Subcutaneous abdominal adipose tissue (tissue), 5 donors: ENCODE measurements around the gene LRRC49.
"Not testable (repeated sequence)": the region's sequence is repeated elsewhere in the genome, so short reads cannot be mapped to it uniquely, and the experiment has no call there.

Source experiments
- H3K27ac ChIP-seq: one replicate; pipeline ENCODE4 v1.7.0; 2013; ENCODE audit warnings: low read depth, mild to moderate bottlenecking, inconsistent platforms, low read length, moderate library complexity
- H3K27me3 ChIP-seq, 5 donors: one replicate each; pipeline ENCODE4 v1.7.0; 2013; ENCODE audit warnings: low read length in 5 of 5, inconsistent platforms in 1 of 5; ENCODE audit not compliant: control insufficient read depth in 5 of 5, insufficient read depth in 4 of 5
- H3K36me3 ChIP-seq, 5 donors: one replicate each; pipeline ENCODE4 v1.7.0; 2013; ENCODE audit warnings: low read length in 5 of 5; ENCODE audit not compliant: control insufficient read depth in 5 of 5, insufficient read depth in 5 of 5
- H3K4me1 ChIP-seq, 5 donors: one replicate each; pipeline ENCODE4 v1.7.0; 2013; ENCODE audit warnings: low read length in 5 of 5, mild to moderate bottlenecking in 3 of 5, moderate library complexity in 1 of 5; ENCODE audit not compliant: control insufficient read depth in 5 of 5, insufficient read depth in 5 of 5
- H3K4me3 ChIP-seq, 5 donors: one replicate each; pipeline ENCODE4 v1.7.0; 2013; ENCODE audit warnings: low read length in 5 of 5, low read depth in 1 of 5
- H3K9ac ChIP-seq, 5 donors: one replicate each; pipeline ENCODE4 v1.7.0; 2013; ENCODE audit warnings: low read length in 5 of 5, mild to moderate bottlenecking in 4 of 5, moderate library complexity in 3 of 5
- H3K9me3 ChIP-seq, 5 donors: one replicate each; pipeline ENCODE4 v1.7.0; 2013; ENCODE audit warnings: low read length in 5 of 5; ENCODE audit not compliant: control insufficient read depth in 5 of 5
- donor health status: healthy.
- donor health status: healthy.
- donor health status: healthy.
- donor health status: healthy.
- donor health status: healthy.

The LRRC49 gene

GRCh38 chr15:71008250-71008870 lies 115.7 kb downstream of the LRRC49 start:
- no peaks in the 10 kb centered on the region for H3K36me3 ChIP-seq
- no peak overlapping the region for H3K9ac ChIP-seq
- no peak overlapping the region for H3K4me3 ChIP-seq
- no peak overlapping the region for H3K27ac ChIP-seq
- no peaks in the 10 kb centered on the region for H3K4me1 ChIP-seq
- H3K27me3 ChIP-seq: no peaks in the 10 kb centered on the region
- no peaks in the 10 kb centered on the region for H3K9me3 ChIP-seq

GRCh38 chr15:71010472-71010871 lies 117.8 kb downstream of the LRRC49 start:
- Histone ChIP-seq H3K9ac (no peak overlapping the region), H3K27ac (no peak overlapping the region), H3K4me3 (no peak overlapping the region)

GRCh38 chr15:71010997-71011396 lies 118.4 kb downstream of the LRRC49 start:
- Histone ChIP-seq H3K9me3 (no peaks in the 10 kb centered on the region), H3K4me1 (no peaks in the 10 kb centered on the region), H3K27ac (no peak overlapping the region), H3K36me3 (no peaks in the 10 kb centered on the region), H3K4me3 (no peak overlapping the region), H3K27me3 (no peaks in the 10 kb centered on the region), H3K9ac (no peak overlapping the region)

More at GRCh38 chr15:71010472-71010871, 117.8 kb downstream of the LRRC49 start:
- Histone ChIP-seq H3K27me3 (no peaks in the 10 kb centered on the region), H3K36me3 (no peaks in the 10 kb centered on the region), H3K4me1 (no peaks in the 10 kb centered on the region), H3K9me3 (no peaks in the 10 kb centered on the region)

GRCh38 chr15:71011503-71012155 lies 119.0 kb downstream of the LRRC49 start:
- H3K4me1 ChIP-seq: no peaks in the 10 kb centered on the region
- H3K27ac ChIP-seq: no peak overlapping the region
- no peaks in the 10 kb centered on the region for H3K9me3 ChIP-seq
- H3K27me3 ChIP-seq: no peaks in the 10 kb centered on the region
- H3K9ac ChIP-seq: no peak overlapping the region
- H3K4me3 ChIP-seq: no peak overlapping the region
- no peaks in the 10 kb centered on the region for H3K36me3 ChIP-seq

- no peaks in the 10 kb centered on the region for H3K4me1 ChIP-seq
Observed at GRCh38 chr15:71013446-71013845, 120.8 kb downstream of the LRRC49 start.

DNA sequence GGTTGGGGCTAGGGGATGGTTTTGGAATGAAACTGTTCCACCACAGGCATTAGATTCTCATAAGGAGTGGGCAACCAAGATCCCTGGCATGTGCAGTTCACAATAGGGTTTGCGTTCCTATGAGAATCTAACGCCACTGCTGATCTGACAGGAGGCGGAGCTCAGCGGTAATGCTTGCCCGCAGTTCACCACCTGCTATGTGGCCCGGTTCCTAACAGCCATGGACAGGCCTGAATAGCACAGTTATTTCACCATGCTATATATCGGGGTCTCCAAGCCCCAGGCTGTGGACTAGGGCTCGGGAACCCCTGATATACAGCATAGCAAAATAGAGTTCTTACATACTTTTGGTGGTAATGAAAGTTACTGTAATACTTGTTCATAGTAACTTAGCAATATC lies 122.7 kb downstream of the LRRC49 start:
- Histone ChIP-seq H3K9me3 (no peaks in the 10 kb centered on the region), H3K27ac (no peak overlapping the region), H3K36me3 (no peaks in the 10 kb centered on the region), H3K27me3 (no peaks in the 10 kb centered on the region), H3K4me3 (no peak overlapping the region), H3K4me1 (no peaks in the 10 kb centered on the region), H3K9ac (no peak overlapping the region)

More at GRCh38 chr15:71013446-71013845, 120.8 kb downstream of the LRRC49 start:
- no peak overlapping the region for H3K4me3 ChIP-seq
- H3K27me3 ChIP-seq: no peaks in the 10 kb centered on the region
- H3K36me3 ChIP-seq: no peaks in the 10 kb centered on the region
- H3K9me3 ChIP-seq: no peaks in the 10 kb centered on the region
- no peak overlapping the region for H3K9ac ChIP-seq
- no peak overlapping the region for H3K27ac ChIP-seq

- not testable (repeated sequence) for H3K27ac ChIP-seq, H3K9ac ChIP-seq, H3K27me3 ChIP-seq, H3K4me3 ChIP-seq, H3K9me3 ChIP-seq, H3K4me1 ChIP-seq, H3K36me3 ChIP-seq
Observed at GRCh38 chr15:71031232-71031631, 138.6 kb downstream of the LRRC49 start.

DNA sequence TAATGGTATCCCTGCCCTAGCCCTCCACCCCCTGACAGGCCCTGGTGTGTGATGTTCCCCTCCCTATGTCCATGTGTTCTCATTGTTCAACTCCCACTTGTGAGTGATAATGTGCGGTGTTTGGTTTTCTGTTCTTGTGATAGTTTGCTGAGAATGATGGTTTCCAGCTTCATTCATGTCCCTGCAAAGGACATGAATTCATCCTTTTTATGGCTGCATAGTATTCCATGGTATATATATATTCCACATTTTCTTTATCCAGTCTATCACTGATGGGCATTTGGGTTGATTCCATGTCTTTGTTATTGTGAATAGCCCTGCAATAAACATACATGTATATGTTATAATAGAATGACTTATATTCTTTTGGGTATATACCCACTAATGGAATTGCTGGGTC lies 142.9 kb downstream of the LRRC49 start:
- not testable (repeated sequence) for H3K4me3 ChIP-seq, H3K27ac ChIP-seq, H3K9ac ChIP-seq, H3K36me3 ChIP-seq, H3K9me3 ChIP-seq, H3K27me3 ChIP-seq, H3K4me1 ChIP-seq

DNA sequence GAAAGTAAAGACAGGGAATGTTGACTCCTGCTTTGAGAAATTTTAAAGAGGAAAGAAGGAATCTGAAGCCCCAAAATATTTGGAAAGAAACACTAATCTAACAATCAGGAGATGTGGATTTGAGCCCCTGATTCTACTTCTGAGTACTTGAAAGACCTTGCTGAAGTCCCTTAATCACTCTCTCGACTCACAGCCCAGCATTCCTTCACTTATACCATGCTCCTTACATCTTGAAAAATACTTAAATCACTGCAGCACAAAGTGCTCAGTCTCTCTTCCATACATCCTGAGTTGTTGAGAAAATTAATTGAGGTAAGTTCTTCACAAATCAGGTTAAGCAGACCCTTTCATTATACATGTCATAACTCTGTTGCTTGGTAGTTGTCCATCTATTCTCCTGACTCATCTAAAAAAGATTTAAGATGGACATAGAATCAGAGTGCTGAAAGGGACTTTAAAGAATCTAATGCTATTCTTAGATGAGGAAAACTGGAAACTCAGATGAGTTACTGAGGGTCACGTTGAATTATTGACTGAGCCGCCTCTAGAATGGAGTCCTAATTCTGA lies 149.8 kb downstream of the LRRC49 start:
- Histone ChIP-seq H3K4me3 (no peak overlapping the region), H3K27ac (no peak overlapping the region), H3K9ac (no peak overlapping the region), H3K36me3 (no peaks in the 10 kb centered on the region), H3K27me3 (no peaks in the 10 kb centered on the region), H3K4me1 (no peaks in the 10 kb centered on the region), H3K9me3 (no peaks in the 10 kb centered on the region)

GRCh38 chr15:71043373-71043772 lies 150.7 kb downstream of the LRRC49 start:
- H3K4me3 ChIP-seq: no peak overlapping the region
- H3K9ac ChIP-seq: no peak overlapping the region
- H3K27me3 ChIP-seq: no peaks in the 10 kb centered on the region
- no peaks in the 10 kb centered on the region for H3K36me3 ChIP-seq
- H3K9me3 ChIP-seq: no peaks in the 10 kb centered on the region
- no peaks in the 10 kb centered on the region for H3K4me1 ChIP-seq
- no peak overlapping the region for H3K27ac ChIP-seq
